Measurements from ENCODE around the gene SATB1. TPM values are rescaled to one million over a fixed set of nuclear protein-coding genes. Genes with fewer than 3 reads are reported as not detected.
"Not testable (repeated sequence)": the region's sequence is repeated elsewhere in the genome, so short reads cannot be mapped to it uniquely, and the experiment has no call there.

SATB1 gene
- total RNA-seq, 1 experiment from 2014 or later: 2.7 TPM

GRCh38 chr3:18449618-18450017, 24.5 kb upstream of the SATB1 start:
- POLR2A ChIA-PET; H2AFZ ChIP-seq (ENCODE audit: low read depth, low read length, poor library complexity, severe bottlenecking); H3K9ac ChIP-seq (ENCODE audit: low read length); CTCF ChIA-PET; H3K9me2 ChIP-seq (ENCODE audit: insufficient read depth); RAD21 ChIA-PET (ENCODE audit: low non-redundant PET in 1 of 2, low total read pairs in 2 of 2, uncharacterized antibody in 2 of 2, unreplicated experiment in 2 of 2); DNase-seq (ENCODE audit: low read depth, low spot score); BruUV-seq (replicated peaks); intact Hi-C loops (cut with micrococcal nuclease); H3K4me1 ChIP-seq (ENCODE audit: control insufficient read depth in 1 of 2, insufficient read depth in 2 of 2, low read length in 2 of 2); ATAC-seq; H3K4me2 ChIP-seq (ENCODE audit: low read length); H4K20me1 ChIP-seq (ENCODE audit: insufficient read depth); H3K4me3 ChIP-seq (replicated peaks in 1 of 2; ENCODE audit: low read depth in 1 of 2, low read length in 2 of 2); H3K9me3 ChIP-seq (ENCODE audit: control insufficient read depth in 1 of 2, insufficient read depth in 1 of 2, low read depth in 1 of 2, low read length in 2 of 2); H3K79me2 ChIP-seq (ENCODE audit: insufficient read depth, low read length); H3K36me3 ChIP-seq (ENCODE audit: control insufficient read depth in 1 of 2, insufficient read depth in 2 of 2, low read length in 2 of 2); H3K27ac ChIP-seq (ENCODE audit: low read depth, low read length): not testable (repeated sequence)
- H3K27me3 ChIP-seq (ENCODE audit: insufficient read depth, low read length): peaks cover 33% of the 10 kb centered on the region

GRCh38 chr3:18447720-18448119, 22.6 kb upstream of the SATB1 start:
- ATAC-seq (no peak), DNase-seq (ENCODE audit: low read depth, low spot score) (no peak)
- no peak for TF ChIP-seq SP1 (IDR thresholded peaks at IDR 0.05; ENCODE audit: low read depth)
- TF ChIP-seq JUND (IDR thresholded peaks at IDR 0.05): no peak
- no peak for TF ChIP-seq ATF3 (IDR thresholded peaks at IDR 0.05)
- no peak overlapping the region for H3K4me2 ChIP-seq (ENCODE audit: low read length)
- H2AFZ ChIP-seq (ENCODE audit: low read depth, low read length, poor library complexity, severe bottlenecking): no peak overlapping the region
- BruUV-seq (replicated peaks): no TSS peak
- intact Hi-C loops (cut with micrococcal nuclease): no loop called here
- H3K9ac ChIP-seq (ENCODE audit: low read length): no peak overlapping the region
- no peak overlapping the region for H3K27ac ChIP-seq (ENCODE audit: low read depth, low read length)
- H3K9me3 ChIP-seq (ENCODE audit: control insufficient read depth in 1 of 2, insufficient read depth in 1 of 2, low read depth in 1 of 2, low read length in 2 of 2): no peaks in the 10 kb centered on the region
- H3K9me2 ChIP-seq (ENCODE audit: insufficient read depth): no peaks in the 10 kb centered on the region
- H3K27me3 ChIP-seq (ENCODE audit: insufficient read depth, low read length): peaks cover 38% of the 10 kb centered on the region
- no peak overlapping the region for H3K4me3 ChIP-seq (replicated peaks in 1 of 2; ENCODE audit: low read depth in 1 of 2, low read length in 2 of 2)
- POLR2A ChIA-PET: no interaction called here
- H3K79me2 ChIP-seq (ENCODE audit: insufficient read depth, low read length): no peaks in the 10 kb centered on the region
- CTCF ChIA-PET: no interaction called here
- RAD21 ChIA-PET (ENCODE audit: low non-redundant PET in 1 of 2, low total read pairs in 2 of 2, uncharacterized antibody in 2 of 2, unreplicated experiment in 2 of 2): no interaction called here
- H4K20me1 ChIP-seq (ENCODE audit: insufficient read depth): no peaks in the 10 kb centered on the region
- H3K4me1 ChIP-seq (ENCODE audit: control insufficient read depth in 1 of 2, insufficient read depth in 2 of 2, low read length in 2 of 2): peaks cover 0 to 10% of the 10 kb centered on the region in 2 experiments; a peak in 2 of 4 replicates
- H3K36me3 ChIP-seq (ENCODE audit: control insufficient read depth in 1 of 2, insufficient read depth in 2 of 2, low read length in 2 of 2): no peaks in the 10 kb centered on the region
